ENCODE data around the gene DNAH2. TPM values are rescaled to one million over a fixed set of nuclear protein-coding genes. Genes with fewer than 3 reads are reported as not detected.

The DNAH2 gene
- total RNA-seq, 1 experiment from 2014 or later = 2.0 TPM

- Histone ChIP-seq H3K27ac (ENCODE audit: low read depth, low read length) (no peak overlapping the region), H2AFZ (ENCODE audit: low read depth, low read length, poor library complexity, severe bottlenecking) (peak overlapping the region; percentile 24), H3K36me3 (ENCODE audit: control insufficient read depth in 1 of 2, insufficient read depth in 2 of 2, low read length in 2 of 2) (no peaks in the 10 kb centered on the region), H3K4me1 (ENCODE audit: control insufficient read depth in 1 of 2, insufficient read depth in 2 of 2, low read length in 2 of 2) (peaks cover 23 to 43% of the 10 kb centered on the region in 2 experiments), H3K4me3 (replicated peaks in 1 of 2; ENCODE audit: low read depth in 1 of 2, low read length in 2 of 2) (no peak overlapping the region), H4K20me1 (ENCODE audit: insufficient read depth) (no peaks in the 10 kb centered on the region), H3K9ac (ENCODE audit: low read length) (no peak overlapping the region), H3K4me2 (ENCODE audit: low read length) (no peak overlapping the region), H3K79me2 (ENCODE audit: insufficient read depth, low read length) (no peaks in the 10 kb centered on the region), H3K9me2 (ENCODE audit: insufficient read depth) (no peaks in the 10 kb centered on the region), H3K27me3 (ENCODE audit: insufficient read depth, low read length) (no peaks in the 10 kb centered on the region), H3K9me3 (ENCODE audit: control insufficient read depth in 1 of 2, insufficient read depth in 1 of 2, low read depth in 1 of 2, low read length in 2 of 2) (no peaks in the 10 kb centered on the region)
- intact Hi-C loops (cut with micrococcal nuclease) = no loop called here
- ATAC-seq = no peak
- ChIA-PET CTCF (interaction anchor here (0.5 to 1.3 kb wide), 2 partner anchors 8 to 250 kb away, joined by 3 read pairs; no protein-coding TSS in a partner anchor), POLR2A (no interaction called here), RAD21 (ENCODE audit: low non-redundant PET in 1 of 2, low total read pairs in 2 of 2, uncharacterized antibody in 2 of 2, unreplicated experiment in 2 of 2) (no interaction called here)
- BruUV-seq (replicated peaks) = no TSS peak
- TF ChIP-seq SIN3A (IDR thresholded peaks at IDR 0.05; ENCODE audit: low read depth) (no peak), POLR2AphosphoS5 (IDR thresholded peaks at IDR 0.05; ENCODE audit: low read depth, low read length) (no peak), MAX (IDR thresholded peaks at IDR 0.05) (no peak), CTCF (IDR thresholded peaks at IDR 0.05 in 2 of 3, conservative IDR thresholded peaks at IDR 0.05 in 1 of 3; ENCODE audit: borderline replicate concordance in 1 of 3, insufficient read depth in 1 of 3, low read depth in 2 of 3, low read length in 2 of 3) (no peak), POLR2A (IDR thresholded peaks at IDR 0.05; ENCODE audit: borderline replicate concordance, extremely low read depth, insufficient read depth, insufficient read length) (no peak), EZH2phosphoT487 (IDR thresholded peaks at IDR 0.05; ENCODE audit: borderline replicate concordance) (no peak), YY1 (IDR thresholded peaks at IDR 0.05; ENCODE audit: extremely low read depth, insufficient replicate concordance, low read depth, low read length) (no peak), JUND (IDR thresholded peaks at IDR 0.05) (no peak), ZFX (IDR thresholded peaks at IDR 0.05) (no peak), RAD21 (IDR thresholded peaks at IDR 0.05; ENCODE audit: low read depth) (no peak), TCF7L2 (IDR thresholded peaks at IDR 0.05; ENCODE audit: borderline replicate concordance, extremely low read depth, insufficient read depth, insufficient read length) (no peak), SRF (IDR thresholded peaks at IDR 0.05; ENCODE audit: low read depth) (no peak), SP1 (IDR thresholded peaks at IDR 0.05; ENCODE audit: low read depth) (no peak), CEBPB (IDR thresholded peaks at IDR 0.05; ENCODE audit: low read depth) (no peak), EGR1 (IDR thresholded peaks at IDR 0.05; ENCODE audit: low read depth) (no peak), ELF1 (IDR thresholded peaks at IDR 0.05; ENCODE audit: borderline replicate concordance, low read depth) (no peak)
- TF ChIP-seq, protein P1, sequence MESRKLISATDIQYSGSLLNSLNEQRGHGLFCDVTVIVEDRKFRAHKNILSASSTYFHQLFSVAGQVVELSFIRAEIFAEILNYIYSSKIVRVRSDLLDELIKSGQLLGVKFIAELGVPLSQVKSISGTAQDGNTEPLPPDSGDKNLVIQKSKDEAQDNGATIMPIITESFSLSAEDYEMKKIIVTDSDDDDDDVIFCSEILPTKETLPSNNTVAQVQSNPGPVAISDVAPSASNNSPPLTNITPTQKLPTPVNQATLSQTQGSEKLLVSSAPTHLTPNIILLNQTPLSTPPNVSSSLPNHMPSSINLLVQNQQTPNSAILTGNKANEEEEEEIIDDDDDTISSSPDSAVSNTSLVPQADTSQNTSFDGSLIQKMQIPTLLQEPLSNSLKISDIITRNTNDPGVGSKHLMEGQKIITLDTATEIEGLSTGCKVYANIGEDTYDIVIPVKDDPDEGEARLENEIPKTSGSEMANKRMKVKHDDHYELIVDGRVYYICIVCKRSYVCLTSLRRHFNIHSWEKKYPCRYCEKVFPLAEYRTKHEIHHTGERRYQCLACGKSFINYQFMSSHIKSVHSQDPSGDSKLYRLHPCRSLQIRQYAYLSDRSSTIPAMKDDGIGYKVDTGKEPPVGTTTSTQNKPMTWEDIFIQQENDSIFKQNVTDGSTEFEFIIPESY (IDR thresholded peaks at IDR 0.05; ENCODE audit: extremely low read depth, insufficient replicate concordance, low read length) = no peak
- TF ChIP-seq, protein P2, sequence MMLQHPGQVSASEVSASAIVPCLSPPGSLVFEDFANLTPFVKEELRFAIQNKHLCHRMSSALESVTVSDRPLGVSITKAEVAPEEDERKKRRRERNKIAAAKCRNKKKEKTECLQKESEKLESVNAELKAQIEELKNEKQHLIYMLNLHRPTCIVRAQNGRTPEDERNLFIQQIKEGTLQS (IDR thresholded peaks at IDR 0.05) = no peak
- DNase-seq (ENCODE audit: low read depth, low spot score) = no peak
Measured at GRCh38 chr17:7748076-7748775, 30.7 kb downstream of the DNAH2 start.
